Fibroblast of the aortic adventitia (primary cell): ENCODE results near the gene CAMK1D. TPM values are rescaled to one million over a fixed set of nuclear protein-coding genes. Genes with fewer than 3 reads are reported as not detected.
"Not testable (repeated sequence)": the region's sequence is repeated elsewhere in the genome, so short reads cannot be mapped to it uniquely, and the experiment has no call there.

Experiments used
- DNase-seq: peaks from one replicate; pipeline ENCODE4 v3.0.0-alpha.2; 2010; ENCODE audit warnings: low read depth
- H3K4me3 ChIP-seq: 2 replicates; pipeline ENCODE4 v1.5.1; 2011; ENCODE audit warnings: low read depth, mild to moderate bottlenecking, control low read depth, low read length, moderate library complexity
- CTCF ChIP-seq: IDR thresholded peaks from 2 replicates; pipeline ENCODE4 v1.5.1; 2011; ENCODE audit warnings: mild to moderate bottlenecking, low read length, control low read depth, inconsistent platforms; ENCODE audit not compliant: insufficient read depth
- total RNA-seq: library from RNA; depleted of rRNA; stranded (reverse); fragments of >200 nt; gene quantifications from 2 replicates; pipeline ENCODE4 v1.2.3, GENCODE V29; 2012; ENCODE audit warnings: low replicate concordance

The CAMK1D gene
- 2.3 and 9.8 TPM in 2 replicates for total RNA-seq

DNA sequence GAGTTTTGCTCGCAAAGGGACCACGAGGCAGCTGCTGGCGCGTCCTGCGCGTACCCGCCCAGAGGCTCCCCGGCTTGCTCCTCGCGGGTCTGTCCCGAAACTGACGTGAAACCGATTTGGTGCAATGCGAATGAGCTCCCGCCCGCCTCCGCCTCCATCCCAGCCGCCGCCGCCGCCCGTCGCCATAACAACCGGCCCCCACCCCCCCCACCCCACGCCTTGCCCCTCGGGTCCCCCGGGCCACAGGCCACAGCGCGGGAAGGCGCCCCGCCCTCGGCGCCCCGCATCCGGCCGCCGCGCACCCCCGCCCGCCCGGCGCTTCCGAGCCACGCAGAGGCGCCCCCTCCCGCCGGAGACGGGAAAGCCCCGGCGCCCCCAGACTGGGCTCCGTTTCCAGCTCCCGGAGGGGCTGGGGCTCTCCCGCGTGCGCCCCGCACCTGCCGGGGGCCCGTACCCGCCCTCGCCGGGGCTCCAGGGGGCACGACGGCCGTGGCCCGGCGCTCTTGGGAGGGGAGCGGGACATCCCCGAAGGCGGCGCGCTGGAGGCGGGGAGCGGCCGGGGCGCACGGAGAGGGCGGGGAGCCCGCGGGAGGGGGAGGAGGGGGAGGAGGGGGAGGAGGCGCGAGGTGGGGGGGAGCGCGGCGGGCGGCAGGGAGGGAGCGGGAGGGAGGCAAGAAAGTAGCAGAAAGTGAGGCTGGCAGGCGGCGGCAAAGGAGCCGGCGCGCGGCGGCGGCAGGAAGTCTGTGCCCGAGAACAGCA is at the start of gene CAMK1D:
CAMK1D (plus strand) TSS at position 678 of the 759 bp plus-strand sequence.
- peak; percentile 8 for TF ChIP-seq CTCF
- H3K4me3 ChIP-seq: peak within 1 kb of the TSS; percentile 84
- DNase-seq: peak; percentile 62

DNA sequence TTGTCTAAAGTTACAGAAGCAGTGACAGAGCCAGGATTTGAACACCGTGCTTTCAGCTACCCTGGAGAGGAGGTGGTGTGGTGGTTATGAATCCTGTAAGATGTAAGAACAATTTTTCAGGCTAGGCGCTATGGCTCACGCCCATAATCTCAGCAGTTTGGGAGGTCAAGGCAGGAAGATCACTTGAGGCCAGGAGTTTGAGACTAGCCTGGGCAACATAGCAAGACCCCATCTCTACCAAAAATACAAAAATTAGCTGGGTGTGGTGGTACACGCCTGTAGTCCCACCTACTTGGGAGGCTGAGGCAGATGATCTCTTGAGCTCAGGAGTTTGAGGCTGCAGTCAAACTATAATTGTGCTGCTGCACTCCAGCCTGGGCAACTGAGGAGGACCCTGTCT is 48.3 kb upstream of the CAMK1D start:
- DNase-seq, H3K4me3 ChIP-seq: not testable (repeated sequence)

DNA sequence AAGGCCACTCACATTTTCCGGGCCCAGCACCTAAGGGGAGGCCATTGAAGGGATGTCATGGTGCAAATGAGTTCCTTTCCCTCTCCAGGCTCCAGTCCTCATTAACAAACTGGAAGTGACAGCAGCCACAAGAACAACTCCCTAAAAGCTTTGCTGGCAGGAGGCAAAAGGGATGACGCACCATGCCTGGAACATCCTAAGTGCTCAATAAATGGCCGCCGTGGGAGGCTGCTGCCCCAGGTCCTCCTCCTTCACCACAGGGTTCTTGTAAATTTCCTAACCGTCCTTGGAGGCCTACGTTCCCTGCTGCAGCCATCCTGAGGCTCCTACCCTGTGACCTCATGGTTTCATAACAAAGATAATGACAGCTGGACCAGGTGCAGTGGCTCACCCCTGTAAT is 41.3 kb upstream of the CAMK1D start:
- H3K4me3 ChIP-seq: no peak overlapping the region
- no peak for DNase-seq
- TF ChIP-seq CTCF: no peak

DNA sequence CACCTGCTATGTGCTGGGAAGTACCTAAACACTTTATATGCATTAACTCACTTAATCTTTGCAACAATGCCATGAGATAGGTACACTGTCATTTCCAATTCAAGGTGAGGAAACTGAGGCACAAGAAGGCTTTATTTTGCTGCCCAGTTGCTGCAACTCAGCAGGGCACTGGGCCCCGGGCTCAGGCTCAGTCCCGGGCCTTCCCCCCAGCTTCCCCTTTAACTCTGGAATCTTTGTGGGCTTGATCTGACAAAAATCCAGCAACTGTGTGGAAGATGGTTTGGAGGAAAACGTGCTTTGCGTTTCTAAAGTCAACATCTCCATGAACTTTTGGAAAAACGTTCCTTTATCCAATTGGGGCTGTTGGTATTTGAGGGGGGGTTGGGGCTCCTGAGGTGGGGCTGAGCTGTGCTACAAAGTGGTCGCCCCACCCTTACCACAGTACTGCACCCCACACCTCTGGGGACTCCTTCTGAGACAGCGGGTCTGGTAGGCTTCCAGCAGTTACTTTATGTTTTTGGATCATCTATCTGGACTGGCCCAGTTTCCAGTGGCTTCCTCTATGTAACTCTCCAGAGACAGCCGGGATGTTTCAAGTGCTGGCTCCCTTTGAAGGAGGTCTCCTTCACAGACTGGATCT is 40.5 kb upstream of the CAMK1D start:
- no peak for DNase-seq
- no peak overlapping the region for H3K4me3 ChIP-seq
- TF ChIP-seq CTCF: no peak

- not testable (repeated sequence) for DNase-seq, H3K4me3 ChIP-seq
These were observed 39.6 kb upstream of the CAMK1D start for GRCh38 chr10:12309783-12310182.

GRCh38 chr10:12314836-12315235 is 34.5 kb upstream of the CAMK1D start:
- TF ChIP-seq CTCF: no peak
- DNase-seq: no peak
- no peak overlapping the region for H3K4me3 ChIP-seq

DNA sequence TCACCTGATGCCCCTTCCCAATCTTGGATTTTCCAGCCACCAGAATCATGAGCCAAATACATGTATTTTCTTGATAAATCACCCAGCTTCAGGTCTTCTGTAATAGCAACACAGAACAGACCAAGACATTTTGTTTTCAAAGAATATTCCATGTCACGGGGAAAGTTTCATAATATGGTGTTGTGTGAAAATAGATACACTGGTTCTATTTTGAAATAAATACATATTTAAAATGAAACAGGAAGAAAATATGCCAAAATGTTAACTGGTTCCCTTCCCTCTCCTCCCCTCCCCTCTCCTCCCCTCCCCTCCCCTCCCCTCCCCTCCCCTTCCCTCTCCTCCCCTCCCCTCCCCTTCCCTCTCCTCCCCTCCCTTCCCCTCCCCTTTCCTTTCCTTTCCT is 30.3 kb upstream of the CAMK1D start:
- no peak for DNase-seq
- H3K4me3 ChIP-seq: no peak overlapping the region
- no peak for TF ChIP-seq CTCF

- H3K4me3 ChIP-seq: no peak overlapping the region
- no peak for DNase-seq
- no peak for TF ChIP-seq CTCF
These were observed 28.5 kb upstream of the CAMK1D start for GRCh38 chr10:12320892-12321291.
